Measurements from ENCODE around the gene PCNP. TPM values are rescaled to one million over a fixed set of nuclear protein-coding genes. Genes with fewer than 3 reads are reported as not detected.
"Not testable (repeated sequence)": the region's sequence is repeated elsewhere in the genome, so short reads cannot be mapped to it uniquely, and the experiment has no call there.

Gene PCNP
- total RNA-seq, 1 donor from 2014 or later = 137 TPM

- no peaks in the 10 kb centered on the region for H3K36me3 ChIP-seq
- ATAC-seq (no peak), DNase-seq (no peak)
- H3K27me3 ChIP-seq (ENCODE audit: low read depth) = no peaks in the 10 kb centered on the region
- intact Hi-C loops (cut with DNase I) = no loop called here
- H3K27ac ChIP-seq = no peak overlapping the region
- TF ChIP-seq CTCF (IDR thresholded peaks at IDR 0.05) = no peak
- H3K4me3 ChIP-seq = no peak overlapping the region
- H3K9me3 ChIP-seq = no peaks in the 10 kb centered on the region
- no peaks in the 10 kb centered on the region for H3K4me1 ChIP-seq
These were observed 31.0 kb upstream of the PCNP start for GRCh38 chr3:101542957-101543356.

- no peak overlapping the region for H3K4me3 ChIP-seq
- H3K27ac ChIP-seq = no peak overlapping the region
- intact Hi-C loops (cut with DNase I) = no loop called here
- H3K27me3 ChIP-seq (ENCODE audit: low read depth) = no peaks in the 10 kb centered on the region
- H3K4me1 ChIP-seq = no peaks in the 10 kb centered on the region
- H3K36me3 ChIP-seq = no peaks in the 10 kb centered on the region
- ATAC-seq (no peak), DNase-seq (no peak)
- no peaks in the 10 kb centered on the region for H3K9me3 ChIP-seq
- TF ChIP-seq CTCF (IDR thresholded peaks at IDR 0.05) = no peak
These were observed 29.7 kb upstream of the PCNP start for GRCh38 chr3:101544161-101544850.

- no peak overlapping the region for H3K27ac ChIP-seq
- TF ChIP-seq CTCF (IDR thresholded peaks at IDR 0.05) = no peak
- H3K4me3 ChIP-seq = no peak overlapping the region
- no peaks in the 10 kb centered on the region for H3K27me3 ChIP-seq (ENCODE audit: low read depth)
- no peaks in the 10 kb centered on the region for H3K36me3 ChIP-seq
- ATAC-seq (no peak), DNase-seq (no peak)
- no peaks in the 10 kb centered on the region for H3K9me3 ChIP-seq
- intact Hi-C loops (cut with DNase I) = no loop called here
- H3K4me1 ChIP-seq = no peaks in the 10 kb centered on the region
These were observed 25.4 kb upstream of the PCNP start for GRCh38 chr3:101548527-101549105.

- Histone ChIP-seq H3K27me3 (ENCODE audit: low read depth) (no peaks in the 10 kb centered on the region), H3K36me3 (no peaks in the 10 kb centered on the region), H3K4me1 (no peaks in the 10 kb centered on the region), H3K9me3 (no peaks in the 10 kb centered on the region), H3K4me3 (no peak overlapping the region), H3K27ac (no peak overlapping the region)
- intact Hi-C loops (cut with DNase I) = no loop called here
- ATAC-seq = no peak
- TF ChIP-seq CTCF (IDR thresholded peaks at IDR 0.05) = no peak
- DNase-seq = no peak
These were observed 24.5 kb upstream of the PCNP start for GRCh38 chr3:101549473-101549872.

- DNase-seq; H3K36me3 ChIP-seq; H3K27me3 ChIP-seq (ENCODE audit: low read depth); H3K27ac ChIP-seq; H3K9me3 ChIP-seq; H3K4me1 ChIP-seq; intact Hi-C loops (cut with DNase I); ATAC-seq; H3K4me3 ChIP-seq: not testable (repeated sequence)
These were observed 22.5 kb upstream of the PCNP start for GRCh38 chr3:101551359-101552081.

- H3K27ac ChIP-seq; DNase-seq; H3K9me3 ChIP-seq; H3K4me1 ChIP-seq; intact Hi-C loops (cut with DNase I); H3K27me3 ChIP-seq (ENCODE audit: low read depth); H3K4me3 ChIP-seq; ATAC-seq; H3K36me3 ChIP-seq: not testable (repeated sequence)
These were observed 20.6 kb upstream of the PCNP start for GRCh38 chr3:101553381-101553780.

Measured in lower lobe of right lung (tissue), 2 donors.